ENCODE results near the gene CYP4B1. TPM values are rescaled to one million over a fixed set of nuclear protein-coding genes. Genes with fewer than 3 reads are reported as not detected.
"Not testable (repeated sequence)": the region's sequence is repeated elsewhere in the genome, so short reads cannot be mapped to it uniquely, and the experiment has no call there.

Gene CYP4B1
- total RNA-seq, 1 experiment from 2014 or later: 0.92 TPM

- Mint-ChIP-seq H3K4me3 (ENCODE audit: low read depth, unreplicated experiment) (no peak overlapping the region), H3K36me3 (ENCODE audit: insufficient read depth, unreplicated experiment) (no peaks in the 10 kb centered on the region), H3K9me3 (ENCODE audit: low read depth, unreplicated experiment) (peaks cover 19% of the 10 kb centered on the region), H3K27ac (ENCODE audit: unreplicated experiment) (no peak overlapping the region), H3K27me3 (ENCODE audit: unreplicated experiment) (no peaks in the 10 kb centered on the region), H3K4me1 (ENCODE audit: low read depth, unreplicated experiment) (no peaks in the 10 kb centered on the region)
- CTCF ChIA-PET: no interaction called here
- intact Hi-C loops (cut with micrococcal nuclease; ENCODE audit: unreplicated experiment): no loop called here
- DNase-seq: no peak
- no peak for TF ChIP-seq CTCF (IDR thresholded peaks at IDR 0.05; ENCODE audit: unreplicated experiment)
- no TSS peak for BruUV-seq (replicated peaks)
Observed at GRCh38 chr1:46769028-46769740, 29.7 kb upstream of the CYP4B1 start.

GRCh38 chr1:46770541-46770940 is 28.3 kb upstream of the CYP4B1 start:
- Mint-ChIP-seq H3K36me3 (ENCODE audit: insufficient read depth, unreplicated experiment) (no peaks in the 10 kb centered on the region), H3K9me3 (ENCODE audit: low read depth, unreplicated experiment) (peaks cover 19% of the 10 kb centered on the region), H3K4me3 (ENCODE audit: low read depth, unreplicated experiment) (no peak overlapping the region), H3K27ac (ENCODE audit: unreplicated experiment) (no peak overlapping the region), H3K4me1 (ENCODE audit: low read depth, unreplicated experiment) (no peaks in the 10 kb centered on the region), H3K27me3 (ENCODE audit: unreplicated experiment) (no peaks in the 10 kb centered on the region)
- no peak for TF ChIP-seq CTCF (IDR thresholded peaks at IDR 0.05; ENCODE audit: unreplicated experiment)
- intact Hi-C loops (cut with micrococcal nuclease; ENCODE audit: unreplicated experiment): no loop called here
- no peak for DNase-seq
- CTCF ChIA-PET: no interaction called here
- no TSS peak for BruUV-seq (replicated peaks)

GRCh38 chr1:46772571-46772970 is 26.3 kb upstream of the CYP4B1 start:
- intact Hi-C loops (cut with micrococcal nuclease; ENCODE audit: unreplicated experiment): no loop called here
- no peaks in the 10 kb centered on the region for H3K27me3 Mint-ChIP-seq (ENCODE audit: unreplicated experiment)
- no peaks in the 10 kb centered on the region for H3K36me3 Mint-ChIP-seq (ENCODE audit: insufficient read depth, unreplicated experiment)
- TF ChIP-seq CTCF (IDR thresholded peaks at IDR 0.05; ENCODE audit: unreplicated experiment): no peak
- H3K9me3 Mint-ChIP-seq (ENCODE audit: low read depth, unreplicated experiment): peaks cover 21% of the 10 kb centered on the region
- DNase-seq: no peak
- CTCF ChIA-PET: no interaction called here
- no peak overlapping the region for H3K27ac Mint-ChIP-seq (ENCODE audit: unreplicated experiment)
- BruUV-seq (replicated peaks): no TSS peak
- H3K4me1 Mint-ChIP-seq (ENCODE audit: low read depth, unreplicated experiment): no peaks in the 10 kb centered on the region
- no peak overlapping the region for H3K4me3 Mint-ChIP-seq (ENCODE audit: low read depth, unreplicated experiment)

GRCh38 chr1:46774297-46774696 is 24.5 kb upstream of the CYP4B1 start:
- peaks cover 17% of the 10 kb centered on the region for H3K9me3 Mint-ChIP-seq (ENCODE audit: low read depth, unreplicated experiment)
- intact Hi-C loops (cut with micrococcal nuclease; ENCODE audit: unreplicated experiment): no loop called here
- no peak overlapping the region for H3K27ac Mint-ChIP-seq (ENCODE audit: unreplicated experiment)
- H3K4me1 Mint-ChIP-seq (ENCODE audit: low read depth, unreplicated experiment): no peaks in the 10 kb centered on the region
- BruUV-seq (replicated peaks): no TSS peak
- no peaks in the 10 kb centered on the region for H3K27me3 Mint-ChIP-seq (ENCODE audit: unreplicated experiment)
- no peaks in the 10 kb centered on the region for H3K36me3 Mint-ChIP-seq (ENCODE audit: insufficient read depth, unreplicated experiment)
- no peak overlapping the region for H3K4me3 Mint-ChIP-seq (ENCODE audit: low read depth, unreplicated experiment)
- no peak for TF ChIP-seq CTCF (IDR thresholded peaks at IDR 0.05; ENCODE audit: unreplicated experiment)
- no peak for DNase-seq
- CTCF ChIA-PET: no interaction called here

- H3K27me3 Mint-ChIP-seq (ENCODE audit: unreplicated experiment); BruUV-seq (replicated peaks); intact Hi-C loops (cut with micrococcal nuclease; ENCODE audit: unreplicated experiment); H3K27ac Mint-ChIP-seq (ENCODE audit: unreplicated experiment); H3K4me1 Mint-ChIP-seq (ENCODE audit: low read depth, unreplicated experiment); H3K36me3 Mint-ChIP-seq (ENCODE audit: insufficient read depth, unreplicated experiment); DNase-seq; CTCF ChIA-PET; H3K4me3 Mint-ChIP-seq (ENCODE audit: low read depth, unreplicated experiment): not testable (repeated sequence)
- H3K9me3 Mint-ChIP-seq (ENCODE audit: low read depth, unreplicated experiment): peaks cover 13% of the 10 kb centered on the region
Observed at GRCh38 chr1:46778456-46778855, 20.4 kb upstream of the CYP4B1 start.

All from Calu3 (cell line).